Measurements from ENCODE around the gene MGAT2.

Gene MGAT2

DNA sequence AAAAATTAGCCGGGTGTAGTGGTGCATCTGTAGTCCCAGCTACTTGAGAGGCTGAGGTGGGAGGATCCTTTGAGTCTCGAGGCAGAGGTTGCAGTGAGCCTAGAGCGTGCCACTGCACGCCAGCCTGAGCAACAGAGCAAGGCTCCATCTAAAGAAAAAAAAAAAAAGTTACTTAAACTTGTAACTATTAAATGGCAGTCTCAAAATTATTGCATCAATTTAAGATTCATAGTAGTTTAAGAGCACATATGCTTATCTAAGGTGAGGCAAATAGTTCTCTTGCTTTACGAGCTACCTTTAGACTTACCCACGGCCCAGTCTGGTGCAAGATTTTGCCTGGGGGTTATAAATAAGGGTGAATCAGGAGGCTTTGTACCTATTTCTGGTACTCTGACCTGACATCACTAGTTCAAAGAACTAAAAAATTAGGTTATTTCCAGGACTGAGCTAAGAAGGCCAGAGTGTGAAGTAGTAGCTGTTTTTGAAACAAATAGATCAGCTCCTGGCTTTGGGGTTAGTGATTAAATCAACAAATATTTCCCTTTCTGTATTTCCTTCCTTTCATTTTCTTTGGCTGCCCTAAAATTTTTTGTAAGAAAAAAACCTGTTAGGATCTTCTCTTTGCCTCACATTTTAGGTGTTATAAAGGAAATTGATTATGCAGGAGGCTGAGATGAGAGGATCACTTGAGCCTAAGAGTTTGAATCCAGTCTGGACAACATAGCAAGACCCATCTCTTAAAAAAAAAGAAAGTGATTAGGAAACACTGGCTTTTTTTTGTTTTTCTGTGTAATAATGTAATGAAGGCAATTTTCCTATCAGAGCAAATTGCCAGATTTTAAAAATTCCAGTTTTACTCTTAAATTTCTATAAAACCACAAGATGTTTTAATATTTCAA is 3.6 kb downstream of the MGAT2 start:
- peak; percentile 33 for DNase-seq (ENCODE audit: low spot score)
- TF ChIP-seq, protein P1, sequence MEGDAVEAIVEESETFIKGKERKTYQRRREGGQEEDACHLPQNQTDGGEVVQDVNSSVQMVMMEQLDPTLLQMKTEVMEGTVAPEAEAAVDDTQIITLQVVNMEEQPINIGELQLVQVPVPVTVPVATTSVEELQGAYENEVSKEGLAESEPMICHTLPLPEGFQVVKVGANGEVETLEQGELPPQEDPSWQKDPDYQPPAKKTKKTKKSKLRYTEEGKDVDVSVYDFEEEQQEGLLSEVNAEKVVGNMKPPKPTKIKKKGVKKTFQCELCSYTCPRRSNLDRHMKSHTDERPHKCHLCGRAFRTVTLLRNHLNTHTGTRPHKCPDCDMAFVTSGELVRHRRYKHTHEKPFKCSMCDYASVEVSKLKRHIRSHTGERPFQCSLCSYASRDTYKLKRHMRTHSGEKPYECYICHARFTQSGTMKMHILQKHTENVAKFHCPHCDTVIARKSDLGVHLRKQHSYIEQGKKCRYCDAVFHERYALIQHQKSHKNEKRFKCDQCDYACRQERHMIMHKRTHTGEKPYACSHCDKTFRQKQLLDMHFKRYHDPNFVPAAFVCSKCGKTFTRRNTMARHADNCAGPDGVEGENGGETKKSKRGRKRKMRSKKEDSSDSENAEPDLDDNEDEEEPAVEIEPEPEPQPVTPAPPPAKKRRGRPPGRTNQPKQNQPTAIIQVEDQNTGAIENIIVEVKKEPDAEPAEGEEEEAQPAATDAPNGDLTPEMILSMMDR (IDR thresholded peaks at IDR 0.05; ENCODE audit: extremely low read depth, missing control alignments) = no peak

DNA sequence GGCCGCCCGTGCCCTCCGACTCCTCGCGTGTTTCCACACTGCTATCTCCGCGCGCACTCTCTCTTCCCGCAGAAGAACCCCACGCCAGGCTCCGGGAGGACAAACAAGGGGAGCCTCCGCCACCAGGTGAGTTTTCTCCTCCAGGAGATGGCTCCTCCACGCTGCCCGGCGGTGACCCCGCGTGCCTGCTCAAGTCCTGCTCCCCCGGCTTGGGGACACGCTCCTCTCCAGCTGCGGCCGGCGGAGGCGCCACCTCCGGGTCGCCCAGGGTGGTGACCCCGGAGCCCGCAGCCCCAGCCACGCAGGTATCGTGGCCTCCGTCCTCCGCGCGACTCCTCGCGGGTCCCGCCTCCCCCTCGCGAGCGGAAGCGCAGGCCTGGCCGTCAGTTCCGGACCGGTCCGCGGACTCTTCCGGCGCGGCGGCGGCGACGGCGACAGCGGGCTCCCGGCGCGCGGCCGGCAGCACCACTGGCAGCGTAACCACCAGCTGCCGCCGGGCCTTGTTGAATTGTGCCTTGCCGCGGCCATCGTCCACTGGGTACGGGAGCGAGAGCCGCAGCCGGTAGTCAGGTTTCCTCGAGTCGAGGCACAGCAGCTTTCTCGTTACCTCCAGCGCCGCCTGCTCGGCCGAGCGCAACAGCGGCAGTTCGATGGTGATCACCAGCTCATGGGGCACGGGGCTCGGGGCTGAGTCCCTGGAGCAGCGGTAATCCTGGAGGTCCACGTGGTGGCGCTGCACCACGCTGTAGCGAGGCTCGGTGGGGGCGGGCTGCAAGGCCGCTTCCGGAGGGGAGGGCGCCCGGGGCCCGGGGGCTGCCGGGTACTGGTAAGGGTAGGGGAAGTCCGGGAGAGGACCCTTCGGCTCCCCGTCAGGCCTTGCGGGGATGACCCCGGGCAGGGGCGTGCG is 13.3 kb downstream of the MGAT2 start:
- TF ChIP-seq, protein P1 (IDR thresholded peaks at IDR 0.05; ENCODE audit: extremely low read depth, missing control alignments) = peak; percentile 90
- peak; percentile 96 for DNase-seq (ENCODE audit: low spot score)

DNA sequence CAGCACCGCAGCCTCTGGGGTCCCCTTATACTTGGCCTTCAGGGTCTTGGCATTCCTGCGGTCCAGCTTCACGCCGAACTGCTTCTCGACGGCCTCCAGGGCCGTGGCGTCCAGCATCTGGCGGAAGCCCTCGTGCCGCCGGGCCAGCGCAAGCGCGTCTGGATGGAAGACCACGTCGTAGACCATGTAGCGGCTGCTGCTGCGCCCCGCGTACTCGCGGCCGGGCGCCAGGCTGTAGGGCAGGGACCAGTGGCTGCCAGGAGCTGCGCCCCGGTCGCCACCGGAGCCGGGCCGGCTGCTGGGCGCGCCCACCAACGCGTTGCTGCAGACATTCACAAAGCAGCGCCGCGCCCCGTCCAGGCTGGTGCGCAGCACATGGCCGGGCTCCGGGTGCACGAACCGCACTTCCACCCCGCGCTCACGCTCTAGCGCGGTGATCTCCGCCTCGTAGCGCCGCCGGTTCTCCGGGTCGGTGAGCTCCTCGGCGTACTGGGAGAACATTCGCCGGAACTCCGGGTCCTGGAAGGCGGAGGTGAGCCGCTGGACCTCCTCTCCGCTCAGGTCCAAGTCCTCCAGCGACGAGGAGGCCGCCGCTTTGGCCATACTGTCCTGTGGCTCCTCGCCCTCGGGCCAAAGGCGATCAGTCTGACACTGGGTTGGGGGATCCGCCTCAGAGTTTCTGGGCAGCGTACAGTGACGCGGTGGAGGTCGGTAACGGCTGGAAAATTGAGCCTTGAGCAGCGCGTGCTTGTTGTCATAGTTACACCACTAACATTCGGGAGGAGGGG is 14.1 kb downstream of the MGAT2 start, which contains the start of gene DNAAF2:
Gene DNAAF2 (minus strand): TSS at position 698 of the 788 bp plus-strand sequence. CDS start 95 bp downstream, at position 603.
- DNase-seq (ENCODE audit: low spot score) = peak; percentile 59
- TF ChIP-seq, protein P1 (IDR thresholded peaks at IDR 0.05; ENCODE audit: extremely low read depth, missing control alignments) = no peak

DNA sequence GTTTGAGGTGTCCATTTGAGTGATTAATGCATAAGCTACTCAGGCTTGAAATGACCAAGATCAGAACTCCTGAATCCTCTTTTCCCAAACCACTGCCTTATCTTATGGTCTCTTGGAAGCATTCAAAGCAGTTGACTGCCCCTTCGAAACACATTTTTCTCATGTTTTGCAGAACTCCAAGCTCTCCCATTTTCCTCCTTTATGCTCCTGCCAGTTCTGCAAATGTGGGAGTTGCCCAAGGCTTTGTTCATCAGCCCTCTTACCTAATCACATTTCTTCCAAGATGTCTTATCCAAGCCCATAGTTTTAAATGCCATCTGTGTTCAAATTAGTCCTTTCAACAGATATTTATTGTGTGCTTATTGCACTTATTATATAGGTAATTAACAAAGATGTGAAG is 16.3 kb downstream of the MGAT2 start:
- TF ChIP-seq, protein P1 (IDR thresholded peaks at IDR 0.05; ENCODE audit: extremely low read depth, missing control alignments) = no peak

DNA sequence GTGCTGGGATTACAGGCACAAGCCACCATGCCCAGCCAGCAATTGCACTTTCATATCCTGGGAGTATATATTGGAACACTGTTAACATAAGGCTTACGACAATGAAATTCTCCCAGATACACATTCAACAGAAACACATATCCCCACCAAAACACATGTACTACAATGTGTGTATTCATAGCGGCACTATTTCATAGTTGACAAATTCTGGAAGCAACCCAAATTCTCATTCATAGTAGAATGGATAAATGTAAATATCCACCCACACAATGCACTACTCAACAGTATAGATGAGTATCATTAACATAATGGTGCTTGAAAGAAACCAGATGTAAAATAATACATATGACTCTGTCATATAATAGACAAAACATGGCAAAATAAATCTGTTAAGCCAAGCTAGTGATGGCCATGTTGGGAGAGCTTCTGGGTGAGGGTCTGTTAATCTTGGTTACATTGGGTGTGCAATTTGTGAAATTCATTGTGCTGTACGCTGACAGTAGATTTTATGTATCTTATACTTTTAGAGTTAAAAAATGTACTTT is 17.0 kb downstream of the MGAT2 start:
- TF ChIP-seq, protein P1 (IDR thresholded peaks at IDR 0.05; ENCODE audit: extremely low read depth, missing control alignments) = no peak

More for the DNA sequence above, 16.3 kb downstream of the MGAT2 start:
- DNase-seq (ENCODE audit: low spot score) = no peak

DNA sequence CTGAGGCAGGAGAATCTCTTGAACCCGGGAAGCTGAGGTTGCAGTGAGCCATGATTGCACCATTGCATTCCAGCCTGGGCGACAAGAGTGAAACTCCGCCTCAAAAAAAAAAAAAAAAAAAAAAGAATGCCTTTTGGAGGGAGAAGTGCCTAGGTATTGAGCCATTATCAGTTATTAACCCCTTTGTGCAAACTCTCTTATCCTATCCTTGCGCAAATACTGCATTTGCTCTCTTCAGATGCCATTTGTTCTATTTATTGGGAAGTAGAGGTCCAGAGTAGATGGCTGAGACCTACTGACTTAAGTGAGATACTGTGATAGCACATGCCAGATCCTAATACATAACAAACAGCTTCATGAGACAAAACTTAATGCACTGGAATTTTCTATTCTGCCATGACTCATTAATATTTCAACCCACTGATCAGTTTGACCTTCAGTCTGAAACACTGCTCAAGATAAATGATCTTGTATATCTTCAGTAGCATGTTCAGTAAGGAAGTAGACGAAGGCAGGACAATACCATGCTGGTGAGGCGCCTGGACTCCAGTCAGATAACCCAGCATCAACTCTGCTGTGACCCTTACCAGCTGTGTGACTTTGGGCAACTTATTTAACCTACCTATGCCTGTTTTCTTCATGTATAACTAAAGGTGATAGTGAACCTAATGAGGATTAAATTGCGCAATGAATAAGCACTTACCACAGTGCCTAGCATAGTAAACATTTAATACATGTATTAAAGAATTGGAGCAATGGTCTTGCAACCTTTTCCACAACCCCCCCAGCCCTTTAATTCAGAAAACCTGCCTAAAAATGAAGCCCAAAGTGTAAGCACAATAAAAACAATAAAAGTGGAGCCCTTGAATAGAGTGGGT is 20.2 kb downstream of the MGAT2 start:
- DNase-seq (ENCODE audit: low spot score) = no peak
- TF ChIP-seq, protein P1 (IDR thresholded peaks at IDR 0.05; ENCODE audit: extremely low read depth, missing control alignments) = no peak

More for the DNA sequence above, 17.0 kb downstream of the MGAT2 start:
- no peak for DNase-seq (ENCODE audit: low spot score)

Data from GM20000 (cell line).